GM12873 (cell line): Measurements from ENCODE around the gene TNNI3.

ENCODE experiments used
- TF ChIP-seq, protein P1 (sequence below): IDR thresholded peaks from 2 replicates; pipeline ENCODE4 v1.5.1; 2012; ENCODE audit warnings: low read depth, mild to moderate bottlenecking, moderate library complexity, low read length, control low read depth; ENCODE audit not compliant: insufficient read depth; ENCODE audit errors: missing control alignments

The TNNI3 gene

DNA sequence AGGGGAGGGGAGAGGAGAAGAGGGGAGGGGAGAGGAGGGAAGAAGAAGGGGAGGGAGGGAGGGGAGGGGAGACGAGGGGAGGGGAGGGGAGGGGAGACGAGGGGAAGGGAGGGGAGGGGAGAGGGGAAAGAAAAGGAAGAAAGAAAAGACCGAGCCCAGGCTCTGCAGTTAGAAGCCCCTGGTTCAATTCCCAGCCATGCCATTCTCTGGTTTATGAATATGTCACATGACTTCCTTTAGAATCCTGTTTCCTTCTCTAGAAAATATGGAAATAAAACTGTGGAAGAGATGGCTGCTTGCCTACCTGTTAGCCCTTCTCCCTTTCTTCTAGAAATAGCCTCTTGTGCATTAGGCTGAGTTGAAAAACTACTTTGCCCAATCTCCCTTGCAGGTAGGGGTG, 22.8 kb downstream of the TNNI3 start:
- TF ChIP-seq, protein P1, sequence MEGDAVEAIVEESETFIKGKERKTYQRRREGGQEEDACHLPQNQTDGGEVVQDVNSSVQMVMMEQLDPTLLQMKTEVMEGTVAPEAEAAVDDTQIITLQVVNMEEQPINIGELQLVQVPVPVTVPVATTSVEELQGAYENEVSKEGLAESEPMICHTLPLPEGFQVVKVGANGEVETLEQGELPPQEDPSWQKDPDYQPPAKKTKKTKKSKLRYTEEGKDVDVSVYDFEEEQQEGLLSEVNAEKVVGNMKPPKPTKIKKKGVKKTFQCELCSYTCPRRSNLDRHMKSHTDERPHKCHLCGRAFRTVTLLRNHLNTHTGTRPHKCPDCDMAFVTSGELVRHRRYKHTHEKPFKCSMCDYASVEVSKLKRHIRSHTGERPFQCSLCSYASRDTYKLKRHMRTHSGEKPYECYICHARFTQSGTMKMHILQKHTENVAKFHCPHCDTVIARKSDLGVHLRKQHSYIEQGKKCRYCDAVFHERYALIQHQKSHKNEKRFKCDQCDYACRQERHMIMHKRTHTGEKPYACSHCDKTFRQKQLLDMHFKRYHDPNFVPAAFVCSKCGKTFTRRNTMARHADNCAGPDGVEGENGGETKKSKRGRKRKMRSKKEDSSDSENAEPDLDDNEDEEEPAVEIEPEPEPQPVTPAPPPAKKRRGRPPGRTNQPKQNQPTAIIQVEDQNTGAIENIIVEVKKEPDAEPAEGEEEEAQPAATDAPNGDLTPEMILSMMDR: no peak

DNA sequence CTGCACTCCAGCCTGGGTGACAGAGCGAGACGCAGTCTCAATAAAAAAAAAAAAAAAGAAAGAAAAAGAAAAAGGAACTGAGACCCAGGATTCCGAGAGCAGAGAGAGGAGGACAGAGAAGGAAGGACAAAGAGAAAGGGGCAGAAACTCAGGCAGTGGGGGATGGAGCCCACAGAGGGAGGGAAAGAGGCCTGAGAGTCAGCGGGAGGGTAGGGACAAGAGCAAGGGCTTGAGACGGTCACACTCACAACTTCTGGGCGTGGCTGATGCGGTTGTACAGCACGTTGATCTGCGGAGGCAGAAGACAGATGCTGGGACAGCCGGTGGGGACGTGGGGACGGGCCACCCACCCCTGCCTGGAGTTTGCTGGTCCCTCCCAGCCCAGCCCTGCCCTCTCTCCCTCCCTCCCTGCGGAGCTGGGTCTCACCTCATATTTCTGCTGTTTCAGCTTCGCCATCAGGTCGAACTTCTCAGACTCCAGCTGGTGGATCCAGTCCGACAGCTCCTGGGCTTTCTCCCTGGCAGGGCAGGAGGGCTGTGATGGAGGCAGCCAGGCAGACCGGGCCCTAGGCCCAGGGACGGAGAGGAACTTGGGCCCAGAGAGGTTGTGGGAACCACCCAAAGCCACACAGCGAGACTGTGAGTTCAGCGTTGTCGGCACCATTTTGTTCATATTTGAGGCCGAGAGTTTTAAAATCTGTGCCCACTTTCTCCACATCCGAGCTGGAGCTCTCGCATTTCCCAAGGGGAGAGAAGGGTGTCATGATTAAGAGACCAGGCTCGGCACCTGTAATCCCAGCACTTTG, 23.7 kb downstream of the TNNI3 start:
- TF ChIP-seq, protein P1: no peak

DNA sequence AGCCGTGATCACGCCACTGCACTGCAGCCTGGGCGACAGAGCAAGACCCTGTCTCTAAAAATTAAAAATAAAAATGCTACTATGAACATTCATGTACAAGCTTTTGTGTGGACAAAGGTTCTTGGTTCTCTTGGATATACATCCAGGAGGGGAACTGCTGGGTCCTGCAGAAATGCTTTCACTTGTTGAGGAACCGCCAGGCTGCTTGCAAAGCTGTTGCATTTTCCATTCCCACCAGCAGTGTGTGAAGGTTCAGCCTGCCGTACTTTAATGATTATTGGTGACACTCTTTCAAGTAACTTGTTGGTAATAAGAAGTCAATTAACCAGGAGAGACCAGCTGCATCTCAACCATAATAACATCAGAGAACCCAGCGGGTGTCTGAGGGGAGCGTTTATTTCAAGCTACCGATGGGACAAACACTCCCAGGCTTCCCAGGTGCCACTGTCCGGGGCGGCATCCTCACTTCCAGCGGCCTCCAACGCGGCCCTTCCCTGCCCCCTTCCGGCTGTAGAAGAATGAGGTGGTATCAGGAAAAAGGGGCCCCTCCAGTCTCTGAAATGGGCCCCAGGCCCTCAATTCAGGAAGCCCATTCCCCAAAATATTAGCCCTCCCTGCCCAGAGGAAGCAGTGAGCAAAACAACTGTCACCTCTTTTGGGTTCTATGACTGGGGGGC, 24.9 kb downstream of the TNNI3 start:
- TF ChIP-seq, protein P1: peak; percentile 22

DNA sequence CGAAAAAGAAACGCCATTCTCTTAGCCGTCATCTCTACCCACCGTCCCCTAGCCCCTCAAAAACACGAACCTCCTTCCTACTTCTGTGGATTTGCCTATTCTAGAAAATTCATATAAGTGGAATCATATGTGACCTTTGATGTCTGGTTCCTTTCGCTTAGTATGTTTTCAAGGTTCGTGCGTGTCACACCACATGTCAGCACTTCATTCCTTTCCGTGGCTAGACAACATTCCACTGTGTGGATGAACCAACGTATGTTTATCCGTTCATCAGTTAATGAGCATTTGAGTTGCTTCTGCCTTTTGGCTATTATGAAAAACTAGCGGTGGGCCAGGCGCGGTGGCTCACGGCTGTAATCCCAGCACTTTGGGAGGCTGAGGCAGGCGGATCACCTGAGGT, 26.1 kb downstream of the TNNI3 start:
- TF ChIP-seq, protein P1: no peak

DNA sequence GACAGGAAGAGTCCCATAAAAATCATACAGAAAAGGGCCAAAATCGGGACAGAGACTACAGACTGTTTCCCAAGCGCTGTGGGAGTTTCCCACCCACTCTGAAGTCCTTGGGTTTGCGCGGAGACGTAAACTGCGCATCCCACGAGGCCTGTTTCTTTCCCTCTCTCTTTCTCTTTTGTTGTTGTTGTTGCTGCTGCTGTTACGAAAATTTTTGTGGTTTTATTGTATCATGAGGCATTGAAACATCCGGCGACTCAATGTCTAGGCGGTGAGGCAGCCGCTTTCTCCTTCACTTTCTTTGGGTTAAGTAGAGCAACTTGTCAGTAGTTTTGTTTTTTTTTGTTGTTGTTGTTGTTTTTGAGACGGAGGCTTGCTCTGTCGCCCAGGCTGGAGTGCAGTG, 38.5 kb downstream of the TNNI3 start:
- TF ChIP-seq, protein P1: no peak

DNA sequence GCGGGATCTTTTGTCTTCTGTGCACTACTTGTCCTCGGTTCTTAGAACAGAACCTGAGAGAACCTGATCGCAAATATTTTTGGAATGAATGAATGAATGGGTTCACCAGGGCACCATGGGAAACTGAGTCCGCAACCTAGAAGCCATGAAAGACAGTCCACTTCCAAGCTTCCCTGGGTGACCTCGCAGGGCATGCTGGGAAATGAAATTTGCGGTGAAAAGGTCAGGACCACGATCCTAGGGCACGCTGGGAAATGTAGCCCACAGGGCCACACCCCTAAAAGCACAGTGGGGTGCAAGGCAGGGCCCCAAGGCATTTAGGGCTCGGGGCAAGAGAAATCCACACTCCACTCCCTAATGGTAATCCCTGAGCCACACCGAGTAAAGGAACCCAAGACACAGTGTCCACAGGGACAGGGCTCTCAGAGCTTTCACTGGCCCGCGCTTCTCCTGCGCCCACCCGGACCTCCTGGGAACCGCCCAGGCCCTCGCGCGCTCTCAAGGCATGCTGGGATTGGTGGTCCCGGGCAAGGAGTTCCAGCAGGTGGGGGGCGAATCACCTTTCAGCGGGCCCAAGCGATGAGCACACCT, 39.0 kb downstream of the TNNI3 start:
- TF ChIP-seq, protein P1: no peak
